ENCODE measurements around the gene MYLK.
"Not testable (repeated sequence)": the region's sequence is repeated elsewhere in the genome, so short reads cannot be mapped to it uniquely, and the experiment has no call there.

MYLK gene

GRCh38 chr3:123626881-123627280 is 257.3 kb downstream of the MYLK start:
- no peak for DNase-seq (ENCODE audit: low read depth in 3 of 3)

GRCh38 chr3:123624302-123624701 is 259.8 kb downstream of the MYLK start:
- no peak for DNase-seq (ENCODE audit: low read depth in 3 of 3)

- DNase-seq (ENCODE audit: low read depth in 3 of 3): no peak
These were observed 260.7 kb downstream of the MYLK start for GRCh38 chr3:123623346-123623880.

GRCh38 chr3:123622766-123623165 is 261.4 kb downstream of the MYLK start:
- no peak for DNase-seq (ENCODE audit: low read depth in 3 of 3)

- DNase-seq (ENCODE audit: low read depth in 3 of 3): no peak
These were observed 262.3 kb downstream of the MYLK start for GRCh38 chr3:123621850-123622189.

- DNase-seq (ENCODE audit: low read depth in 3 of 3): no peak
These were observed 262.8 kb downstream of the MYLK start for GRCh38 chr3:123621186-123621849.

GRCh38 chr3:123620343-123620742 is 263.8 kb downstream of the MYLK start:
- DNase-seq (ENCODE audit: low read depth in 3 of 3): no peak

GRCh38 chr3:123618768-123619484 is 265.2 kb downstream of the MYLK start:
- DNase-seq (ENCODE audit: low read depth in 3 of 3): no peak

GRCh38 chr3:123618076-123618708 is 265.9 kb downstream of the MYLK start:
- no peak for DNase-seq (ENCODE audit: low read depth in 3 of 3)

GRCh38 chr3:123616593-123616992 is 267.5 kb downstream of the MYLK start:
- no peak for DNase-seq (ENCODE audit: low read depth in 3 of 3)

- DNase-seq (ENCODE audit: low read depth in 3 of 3): no peak
These were observed 270.6 kb downstream of the MYLK start for GRCh38 chr3:123613543-123613942.

GRCh38 chr3:123611674-123612073 is 272.5 kb downstream of the MYLK start:
- DNase-seq (ENCODE audit: low read depth in 3 of 3): not testable (repeated sequence)

GRCh38 chr3:123611082-123611481 is 273.1 kb downstream of the MYLK start:
- no peak for DNase-seq (ENCODE audit: low read depth in 3 of 3)

- no peak for DNase-seq (ENCODE audit: low read depth in 3 of 3)
These were observed 273.8 kb downstream of the MYLK start for GRCh38 chr3:123610331-123610730.

GRCh38 chr3:123609063-123609462 is 275.1 kb downstream of the MYLK start:
- no peak for DNase-seq (ENCODE audit: low read depth in 3 of 3)

GRCh38 chr3:123608263-123608937 is 275.7 kb downstream of the MYLK start:
- DNase-seq (ENCODE audit: low read depth in 3 of 3): no peak

- no peak for DNase-seq (ENCODE audit: low read depth in 3 of 3)
These were observed 277.6 kb downstream of the MYLK start for GRCh38 chr3:123606527-123606926.

- no peak for DNase-seq (ENCODE audit: low read depth in 3 of 3)
These were observed 278.3 kb downstream of the MYLK start for GRCh38 chr3:123605789-123606234.

- not testable (repeated sequence) for DNase-seq (ENCODE audit: low read depth in 3 of 3)
These were observed 281.0 kb downstream of the MYLK start for GRCh38 chr3:123603153-123603552.

GRCh38 chr3:123602325-123602724 is 281.8 kb downstream of the MYLK start:
- DNase-seq (ENCODE audit: low read depth in 3 of 3): no peak

- DNase-seq (ENCODE audit: low read depth in 3 of 3): not testable (repeated sequence)
These were observed 283.3 kb downstream of the MYLK start for GRCh38 chr3:123600863-123601262.

- DNase-seq (ENCODE audit: low read depth in 3 of 3): no peak
These were observed 286.6 kb downstream of the MYLK start for GRCh38 chr3:123597561-123597960.

All from stimulated activated CD4-positive, alpha-beta T cell treated with anti-CD3 and anti-CD28 coated beads, TNF-alpha, amount 100 ng/mL, for 48 hours (primary cell).